Spleen (tissue), 7 donors: ENCODE results near the gene TRIP4.
"Not testable (repeated sequence)": the region's sequence is repeated elsewhere in the genome, so short reads cannot be mapped to it uniquely, and the experiment has no call there.

Experiments
- POLR2A ChIP-seq, 3 donors: fragments of 450-650 bp; IDR thresholded peaks; one replicate each; pipeline ENCODE4 v1.5.1; 2017; ENCODE audit warnings: antibody characterized with exemption in 3 of 3, mild to moderate bottlenecking in 1 of 3
- TF ChIP-seq, protein P1 (sequence below), 11 experiments: fragments of 200-600 bp in 7 of 11; fragments of 450-650 bp in 4 of 11; sonication (generic) in 4 of 11; IDR thresholded peaks in 8 of 11; conservative IDR thresholded peaks in 3 of 11; 1 replicate in 7 of 11; 2 replicates in 4 of 11; pipeline versions ENCODE4 v1.4.0 to v1.8.0; 2016 to 2021; ENCODE audit warnings: antibody characterized with exemption in 11 of 11, inconsistent platforms in 4 of 11, mild to moderate bottlenecking in 1 of 11
- donor health status: DM: no; HTN: no; CAD: no; lungs with moderate emphysema.
- donor health status: DM: no; HTN: no; CAD: no.
- donor health status: DM: no; HTN: no; CAD: no.

DNA sequence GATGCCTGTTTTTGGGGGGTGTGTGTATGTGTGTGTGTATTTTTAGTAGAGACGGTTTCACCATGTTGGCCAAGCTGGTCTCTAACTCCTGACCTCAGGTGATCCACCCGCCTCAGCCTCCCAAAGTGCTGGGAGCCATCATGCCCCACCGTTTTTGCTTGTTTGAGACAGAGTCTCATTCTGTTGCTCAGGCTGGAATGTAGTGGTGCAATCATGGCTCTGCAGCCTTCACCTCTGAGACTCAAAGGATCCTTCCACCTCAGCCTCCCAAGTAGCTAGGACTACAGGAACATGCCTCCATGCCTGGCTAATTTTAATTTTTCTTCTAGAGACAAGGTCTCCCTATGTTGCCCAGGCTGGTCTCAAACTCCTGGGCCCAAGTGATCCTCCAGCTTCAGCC lies 4.8 kb downstream of the TRIP4 start:
- TF ChIP-seq, protein P1, sequence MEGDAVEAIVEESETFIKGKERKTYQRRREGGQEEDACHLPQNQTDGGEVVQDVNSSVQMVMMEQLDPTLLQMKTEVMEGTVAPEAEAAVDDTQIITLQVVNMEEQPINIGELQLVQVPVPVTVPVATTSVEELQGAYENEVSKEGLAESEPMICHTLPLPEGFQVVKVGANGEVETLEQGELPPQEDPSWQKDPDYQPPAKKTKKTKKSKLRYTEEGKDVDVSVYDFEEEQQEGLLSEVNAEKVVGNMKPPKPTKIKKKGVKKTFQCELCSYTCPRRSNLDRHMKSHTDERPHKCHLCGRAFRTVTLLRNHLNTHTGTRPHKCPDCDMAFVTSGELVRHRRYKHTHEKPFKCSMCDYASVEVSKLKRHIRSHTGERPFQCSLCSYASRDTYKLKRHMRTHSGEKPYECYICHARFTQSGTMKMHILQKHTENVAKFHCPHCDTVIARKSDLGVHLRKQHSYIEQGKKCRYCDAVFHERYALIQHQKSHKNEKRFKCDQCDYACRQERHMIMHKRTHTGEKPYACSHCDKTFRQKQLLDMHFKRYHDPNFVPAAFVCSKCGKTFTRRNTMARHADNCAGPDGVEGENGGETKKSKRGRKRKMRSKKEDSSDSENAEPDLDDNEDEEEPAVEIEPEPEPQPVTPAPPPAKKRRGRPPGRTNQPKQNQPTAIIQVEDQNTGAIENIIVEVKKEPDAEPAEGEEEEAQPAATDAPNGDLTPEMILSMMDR (IDR thresholded peaks at IDR 0.05 in 8 of 11, conservative IDR thresholded peaks at IDR 0.05 in 3 of 11) = not testable (repeated sequence)
- not testable (repeated sequence) for TF ChIP-seq POLR2A (IDR thresholded peaks at IDR 0.05)
